Testis (tissue), 2 donors: ENCODE measurements around the gene RSBN1L.

Source experiments
- CTCF ChIP-seq, 3 experiments: fragments of 450-650 bp in 2 of 3; fragments of 200-600 bp in 1 of 3; sonication (generic) in 1 of 3; IDR thresholded peaks; one replicate each; pipeline ENCODE4 v1.5.1; 2016 to 2019; ENCODE audit warnings: antibody characterized with exemption in 3 of 3, mild to moderate bottlenecking in 2 of 3, moderate library complexity in 1 of 3
- POLR2A ChIP-seq: fragments of 450-650 bp; IDR thresholded peaks from one replicate; pipeline ENCODE4 v1.6.1; 2017; ENCODE audit warnings: antibody characterized with exemption, mild to moderate bottlenecking, moderate library complexity

GRCh38 chr7:77746164-77746823 lies 50.0 kb downstream of the RSBN1L start:
- TF ChIP-seq POLR2A (no peak), CTCF (IDR thresholded peaks at IDR 0.05) (no peak)
